ENCODE measurements around the gene PSMB3.

PSMB3 gene

GRCh38 chr17:38752308-38753070 lies at the start of gene PSMB3:
PSMB3 (plus strand) TSS chr17:38752741; CDS start chr17:38752827, 86 bp downstream.
- Histone ChIP-seq H3K9me3 (replicated peaks; ENCODE audit: insufficient read depth, low read length) (no peaks in the 10 kb centered on the region), H3K27me3 (replicated peaks; ENCODE audit: insufficient read depth, low read length) (peaks cover 10% of the 10 kb centered on the region; the same call in 1 of the 2 replicates), H4K20me1 (ENCODE audit: insufficient read depth, low read length) (no peaks in the 10 kb centered on the region), H3K9me2 (replicated peaks; ENCODE audit: insufficient read depth, low read length) (no peaks in the 10 kb centered on the region), H3K79me2 (ENCODE audit: low read length) (peaks cover 40% of the 10 kb centered on the region), H3K36me3 (replicated peaks; ENCODE audit: insufficient read depth, low read length) (no peaks in the 10 kb centered on the region; the same call in 1 of the 2 replicates), H2AFZ (ENCODE audit: low read length) (peak within 1 kb of the TSS; percentile 88), H3K9ac (ENCODE audit: low read length) (peak within 1 kb of the TSS; percentile 93), H3K4me2 (ENCODE audit: low read depth, low read length) (peak within 1 kb of the TSS; percentile 99), H3K27ac (ENCODE audit: low read length) (peak within 1 kb of the TSS; percentile 96), H3K4me1 (ENCODE audit: low read length) (peaks cover 13% of the 10 kb centered on the region), H3K4me3 (ENCODE audit: low read length) (peak within 1 kb of the TSS; percentile 93), H3F3A (ENCODE audit: insufficient read depth, low read length) (peaks cover 21% of the 10 kb centered on the region)
- peak; percentile 100 for DNase-seq
- TF ChIP-seq EZH2phosphoT487 (IDR thresholded peaks at IDR 0.05; ENCODE audit: low read length) (no peak), EZH2 (optimal IDR thresholded peaks at IDR 0.05; ENCODE audit: low read depth, low read length) (no peak), CTCF (IDR thresholded peaks at IDR 0.05; ENCODE audit: low read length) (no peak)

- no peaks in the 10 kb centered on the region for H3K9me2 ChIP-seq (replicated peaks; ENCODE audit: insufficient read depth, low read length)
- H3K4me3 ChIP-seq (ENCODE audit: low read length): peak overlapping the region; percentile 86
- peaks cover 50% of the 10 kb centered on the region for H3F3A ChIP-seq (ENCODE audit: insufficient read depth, low read length)
- H3K27me3 ChIP-seq (replicated peaks; ENCODE audit: insufficient read depth, low read length): no peaks in the 10 kb centered on the region
- H3K9me3 ChIP-seq (replicated peaks; ENCODE audit: insufficient read depth, low read length): no peaks in the 10 kb centered on the region
- TF ChIP-seq EZH2 (optimal IDR thresholded peaks at IDR 0.05; ENCODE audit: low read depth, low read length): no peak
- no peak for TF ChIP-seq CTCF (IDR thresholded peaks at IDR 0.05; ENCODE audit: low read length)
- TF ChIP-seq EZH2phosphoT487 (IDR thresholded peaks at IDR 0.05; ENCODE audit: low read length): no peak
- no peaks in the 10 kb centered on the region for H4K20me1 ChIP-seq (ENCODE audit: insufficient read depth, low read length)
- 0 out of 2 replicates have a peak, but pooled peaks cover 5% of the 10 kb centered on the region for H3K36me3 ChIP-seq (replicated peaks; ENCODE audit: insufficient read depth, low read length)
- H3K9ac ChIP-seq (ENCODE audit: low read length): peak overlapping the region; percentile 93
- H3K4me1 ChIP-seq (ENCODE audit: low read length): peaks cover 20% of the 10 kb centered on the region
- H3K27ac ChIP-seq (ENCODE audit: low read length): peak overlapping the region; percentile 98
- H3K79me2 ChIP-seq (ENCODE audit: low read length): peaks cover 39% of the 10 kb centered on the region
- peak overlapping the region; percentile 89 for H3K4me2 ChIP-seq (ENCODE audit: low read depth, low read length)
- DNase-seq: peak; percentile 54
- H2AFZ ChIP-seq (ENCODE audit: low read length): peak overlapping the region; percentile 61
These were observed 49.4 kb upstream of the PSMB3 start for GRCh38 chr17:38702916-38703741.

GRCh38 chr17:38703742-38704605 lies 48.6 kb upstream of the PSMB3 start:
- Histone ChIP-seq H2AFZ (ENCODE audit: low read length) (peak overlapping the region; percentile 61), H3K4me1 (ENCODE audit: low read length) (peaks cover 20% of the 10 kb centered on the region), H3K27me3 (replicated peaks; ENCODE audit: insufficient read depth, low read length) (no peaks in the 10 kb centered on the region), H4K20me1 (ENCODE audit: insufficient read depth, low read length) (no peaks in the 10 kb centered on the region), H3K79me2 (ENCODE audit: low read length) (peaks cover 46% of the 10 kb centered on the region), H3K9ac (ENCODE audit: low read length) (peak overlapping the region; percentile 93), H3K9me3 (replicated peaks; ENCODE audit: insufficient read depth, low read length) (no peaks in the 10 kb centered on the region), H3K27ac (ENCODE audit: low read length) (peak overlapping the region; percentile 98), H3K4me2 (ENCODE audit: low read depth, low read length) (peak overlapping the region; percentile 89), H3K4me3 (ENCODE audit: low read length) (peak overlapping the region; percentile 86), H3F3A (ENCODE audit: insufficient read depth, low read length) (peaks cover 50% of the 10 kb centered on the region), H3K9me2 (replicated peaks; ENCODE audit: insufficient read depth, low read length) (no peaks in the 10 kb centered on the region), H3K36me3 (replicated peaks; ENCODE audit: insufficient read depth, low read length) (0 out of 2 replicates have a peak, but pooled peaks cover 5% of the 10 kb centered on the region)
- DNase-seq: peak; percentile 94
- TF ChIP-seq EZH2 (optimal IDR thresholded peaks at IDR 0.05; ENCODE audit: low read depth, low read length): no peak
- TF ChIP-seq EZH2phosphoT487 (IDR thresholded peaks at IDR 0.05; ENCODE audit: low read length): no peak
- no peak for TF ChIP-seq CTCF (IDR thresholded peaks at IDR 0.05; ENCODE audit: low read length)
